Effector memory CD4-positive, alpha-beta T cell (primary cell): ENCODE data around the gene RIN3.

Experiments
- DNase-seq, 3 donors: peaks; one replicate each; pipeline ENCODE4 v3.0.0-alpha.2; 2020
- H3K27ac ChIP-seq: 2 replicates; pipeline ENCODE4 v1.7.0; 2013; ENCODE audit warnings: mild to moderate bottlenecking, low read length, moderate library complexity; ENCODE audit not compliant: insufficient read depth, poor library complexity, severe bottlenecking
- H3K27me3 ChIP-seq: replicated peaks from 2 replicates; pipeline ENCODE4 v1.7.0; 2013; ENCODE audit warnings: mild to moderate bottlenecking, low read length; ENCODE audit not compliant: insufficient read depth, control insufficient read depth, poor library complexity, severe bottlenecking
- H3K36me3 ChIP-seq: 2 replicates; pipeline ENCODE4 v1.7.0; 2013; ENCODE audit warnings: mild to moderate bottlenecking, low read length, moderate library complexity; ENCODE audit not compliant: control insufficient read depth, insufficient read depth
- H3K4me1 ChIP-seq: 2 replicates; pipeline ENCODE4 v1.7.0; 2013; ENCODE audit warnings: low read length, mild to moderate bottlenecking; ENCODE audit not compliant: control insufficient read depth, insufficient read depth, poor library complexity, severe bottlenecking
- H3K4me3 ChIP-seq: 2 replicates; pipeline ENCODE4 v1.7.0; 2013; ENCODE audit warnings: low read length, low read depth, mild to moderate bottlenecking; ENCODE audit not compliant: insufficient read depth, poor library complexity, severe bottlenecking
- H3K9me3 ChIP-seq: 2 replicates; pipeline ENCODE4 v1.7.0; 2013; ENCODE audit warnings: mild to moderate bottlenecking, low read length, moderate library complexity; ENCODE audit not compliant: control insufficient read depth

Gene RIN3

DNA sequence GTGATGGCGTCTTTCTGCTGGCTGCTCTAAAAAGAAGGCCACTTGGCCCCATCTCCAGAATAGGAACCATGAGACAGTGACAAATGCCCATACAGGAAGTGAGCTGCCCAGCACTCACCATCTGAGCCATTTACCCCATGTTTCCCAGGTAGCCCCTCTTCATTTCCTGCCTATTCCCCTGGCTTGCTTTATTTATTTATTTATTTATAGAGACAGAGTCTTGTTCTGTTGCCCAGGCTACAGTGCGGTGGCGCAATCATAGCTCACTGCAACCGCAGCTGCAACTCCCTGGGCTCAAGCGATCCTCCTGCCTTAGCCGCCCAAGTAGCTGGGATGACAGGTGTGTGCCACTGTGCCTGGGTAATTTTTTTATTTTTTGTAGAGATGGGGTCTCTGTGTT lies 71.2 kb downstream of the RIN3 start:
- no peak for DNase-seq
- Histone ChIP-seq H3K36me3 (no peaks in the 10 kb centered on the region), H3K27ac (no peak overlapping the region), H3K9me3 (no peaks in the 10 kb centered on the region), H3K4me3 (no peak overlapping the region), H3K4me1 (peaks cover 55% of the 10 kb centered on the region), H3K27me3 (no peaks in the 10 kb centered on the region)

- Histone ChIP-seq H3K27ac (peak overlapping the region; percentile 63), H3K9me3 (no peaks in the 10 kb centered on the region), H3K4me3 (peak overlapping the region; percentile 14), H3K27me3 (no peaks in the 10 kb centered on the region), H3K4me1 (peaks cover 62% of the 10 kb centered on the region), H3K36me3 (no peaks in the 10 kb centered on the region)
- peak; percentile 6 to 17 (median 15) for DNase-seq
Observed at GRCh38 chr14:92585981-92586937, 72.7 kb downstream of the RIN3 start.

- peaks cover 60% of the 10 kb centered on the region for H3K4me1 ChIP-seq
- no peaks in the 10 kb centered on the region for H3K36me3 ChIP-seq
- no peak for DNase-seq
- H3K27ac ChIP-seq = peak overlapping the region; percentile 63
- peak overlapping the region; percentile 7 for H3K4me3 ChIP-seq
- H3K27me3 ChIP-seq = no peaks in the 10 kb centered on the region
- H3K9me3 ChIP-seq = no peaks in the 10 kb centered on the region
Observed at GRCh38 chr14:92586963-92587699, 73.5 kb downstream of the RIN3 start.

DNA sequence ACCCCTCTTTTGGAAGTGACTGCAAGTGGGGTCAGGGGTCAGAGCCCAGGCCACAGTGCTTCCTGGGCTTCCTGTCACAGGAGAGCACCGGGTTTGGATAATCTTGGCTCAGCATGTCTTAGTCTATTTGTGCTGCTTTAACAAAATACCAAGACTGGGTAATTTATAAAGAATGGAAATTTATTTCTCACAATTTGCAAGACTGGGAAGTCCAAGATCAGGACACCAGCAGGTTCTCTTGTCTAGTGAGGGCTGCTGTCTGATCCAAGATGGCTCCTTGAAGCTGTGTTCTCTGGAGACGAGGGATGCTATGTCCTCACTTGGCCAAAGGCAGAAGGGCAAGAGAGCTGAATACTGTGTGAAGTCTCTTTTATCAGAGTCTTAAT lies 74.1 kb downstream of the RIN3 start:
- H3K27me3 ChIP-seq = no peaks in the 10 kb centered on the region
- H3K9me3 ChIP-seq = no peaks in the 10 kb centered on the region
- peak overlapping the region; percentile 7 for H3K4me3 ChIP-seq
- H3K36me3 ChIP-seq = no peaks in the 10 kb centered on the region
- DNase-seq = no peak
- peaks cover 59% of the 10 kb centered on the region for H3K4me1 ChIP-seq
- H3K27ac ChIP-seq = peak overlapping the region; percentile 63

- no peak overlapping the region for H3K27ac ChIP-seq
- H3K9me3 ChIP-seq = no peaks in the 10 kb centered on the region
- H3K27me3 ChIP-seq = no peaks in the 10 kb centered on the region
- no peak for DNase-seq
- peaks cover 51% of the 10 kb centered on the region for H3K4me1 ChIP-seq
- H3K4me3 ChIP-seq = no peak overlapping the region
- H3K36me3 ChIP-seq = no peaks in the 10 kb centered on the region
Observed at GRCh38 chr14:92589213-92589852, 75.8 kb downstream of the RIN3 start.

GRCh38 chr14:92590176-92590575 lies 76.6 kb downstream of the RIN3 start:
- H3K27ac ChIP-seq = no peak overlapping the region
- no peaks in the 10 kb centered on the region for H3K36me3 ChIP-seq
- H3K4me1 ChIP-seq = peaks cover 43% of the 10 kb centered on the region
- DNase-seq = no peak
- no peaks in the 10 kb centered on the region for H3K9me3 ChIP-seq
- no peak overlapping the region for H3K4me3 ChIP-seq
- no peaks in the 10 kb centered on the region for H3K27me3 ChIP-seq

DNA sequence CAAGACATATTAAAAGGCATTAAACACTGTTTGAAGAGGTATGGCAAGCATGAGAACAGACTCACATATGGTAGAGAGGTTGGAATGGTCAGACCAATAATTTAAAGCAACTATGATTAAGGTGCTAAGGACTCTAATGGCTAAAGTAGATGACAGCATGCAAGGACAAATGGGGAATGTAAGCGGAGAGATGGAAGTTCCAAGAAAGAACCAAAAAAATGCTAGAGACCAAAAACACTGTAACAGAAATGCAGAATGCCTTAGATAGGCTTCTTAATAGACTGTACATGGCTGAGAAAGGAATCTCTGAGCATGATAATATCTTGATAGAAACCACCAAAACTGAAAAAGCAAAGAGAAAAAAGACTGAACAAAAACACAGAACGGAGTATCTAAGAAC lies 77.4 kb downstream of the RIN3 start:
- peaks cover 35% of the 10 kb centered on the region for H3K4me1 ChIP-seq
- H3K36me3 ChIP-seq = no peaks in the 10 kb centered on the region
- no peak overlapping the region for H3K27ac ChIP-seq

GRCh38 chr14:92591346-92591745 lies 77.8 kb downstream of the RIN3 start:
- DNase-seq = no peak
- H3K36me3 ChIP-seq = no peaks in the 10 kb centered on the region
- peaks cover 32% of the 10 kb centered on the region for H3K4me1 ChIP-seq
- no peaks in the 10 kb centered on the region for H3K9me3 ChIP-seq
- no peak overlapping the region for H3K27ac ChIP-seq
- no peak overlapping the region for H3K4me3 ChIP-seq
- H3K27me3 ChIP-seq = no peaks in the 10 kb centered on the region

More for the DNA sequence above, 77.4 kb downstream of the RIN3 start:
- no peak overlapping the region for H3K4me3 ChIP-seq
- DNase-seq = no peak
- H3K9me3 ChIP-seq = no peaks in the 10 kb centered on the region
- H3K27me3 ChIP-seq = no peaks in the 10 kb centered on the region

DNA sequence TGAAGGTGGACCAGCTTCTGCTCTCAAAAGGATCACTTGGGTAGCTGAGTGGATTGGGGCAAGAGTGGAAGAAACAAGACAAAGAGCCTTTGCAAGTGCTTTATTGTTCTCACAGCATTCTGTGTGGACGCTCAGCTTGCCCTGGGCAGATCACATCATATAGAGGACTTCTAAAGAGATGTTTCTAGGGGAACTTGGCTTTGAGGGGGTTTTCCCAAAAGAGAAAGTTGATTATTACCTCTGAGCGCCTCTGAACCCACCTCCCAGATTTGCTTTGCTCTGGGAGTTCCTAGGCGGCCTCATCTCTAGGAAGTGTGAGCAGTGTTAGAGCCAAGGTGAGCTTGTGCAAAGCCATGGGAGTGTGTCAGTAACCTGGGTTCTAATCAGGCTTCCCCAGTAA lies 81.7 kb downstream of the RIN3 start:
- no peaks in the 10 kb centered on the region for H3K9me3 ChIP-seq
- no peak for DNase-seq
- H3K4me1 ChIP-seq = peaks cover 7% of the 10 kb centered on the region
- H3K27ac ChIP-seq = no peak overlapping the region
- H3K36me3 ChIP-seq = no peaks in the 10 kb centered on the region
- H3K27me3 ChIP-seq = no peaks in the 10 kb centered on the region
- H3K4me3 ChIP-seq = no peak overlapping the region
